HG03280 (cell line): Measurements from ENCODE around the gene DNAI1.

ENCODE experiments used
- ATAC-seq: cut with Tn5 transposase; IDR thresholded peaks from one replicate; pipeline ENCODE4 v1.9.1; 2021; ENCODE audit warnings: mild to moderate bottlenecking, moderate library complexity; ENCODE audit not compliant: unreplicated experiment

DNAI1 gene

DNA sequence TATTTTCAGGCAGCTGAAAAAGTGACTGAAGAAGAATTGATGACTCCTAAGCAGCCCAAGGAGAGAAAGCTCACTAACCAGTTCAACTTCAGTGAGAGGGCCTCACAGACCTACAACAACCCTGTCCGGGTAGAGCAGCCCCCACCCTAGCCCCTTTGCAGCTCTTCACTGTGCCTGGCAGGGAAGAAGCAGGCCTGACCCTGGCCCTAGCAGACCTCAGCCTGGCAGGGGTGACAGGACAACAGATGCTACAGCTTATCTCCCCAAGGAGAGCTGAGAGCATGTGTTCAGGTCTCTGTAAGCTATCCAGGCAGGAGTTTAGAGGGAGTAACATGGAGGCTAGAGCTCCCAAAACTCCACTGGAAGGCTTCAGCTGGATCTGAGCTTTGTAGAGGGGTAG, 31.8 kb downstream of the DNAI1 start:
- ATAC-seq, result no peak

DNA sequence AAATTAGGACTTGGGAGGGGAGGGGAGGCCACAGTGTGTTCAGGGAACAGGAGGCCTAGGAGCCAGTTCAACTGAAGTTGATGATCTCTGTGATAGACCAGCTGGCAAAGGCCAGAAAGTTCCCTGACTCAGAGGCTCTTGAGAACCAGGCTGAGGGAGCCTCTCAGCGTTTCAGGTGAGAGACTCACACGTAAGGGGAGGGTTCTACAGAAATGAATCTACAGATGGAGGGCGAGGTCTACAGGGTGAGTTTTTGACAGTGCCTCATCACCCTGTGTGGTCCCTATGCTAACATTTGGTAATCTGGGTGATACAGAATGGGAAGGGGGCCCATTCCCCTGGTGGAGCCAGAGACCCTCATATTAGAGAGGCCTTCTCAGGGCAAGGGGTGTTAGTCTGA, 32.2 kb downstream of the DNAI1 start:
- no peak for ATAC-seq

DNA sequence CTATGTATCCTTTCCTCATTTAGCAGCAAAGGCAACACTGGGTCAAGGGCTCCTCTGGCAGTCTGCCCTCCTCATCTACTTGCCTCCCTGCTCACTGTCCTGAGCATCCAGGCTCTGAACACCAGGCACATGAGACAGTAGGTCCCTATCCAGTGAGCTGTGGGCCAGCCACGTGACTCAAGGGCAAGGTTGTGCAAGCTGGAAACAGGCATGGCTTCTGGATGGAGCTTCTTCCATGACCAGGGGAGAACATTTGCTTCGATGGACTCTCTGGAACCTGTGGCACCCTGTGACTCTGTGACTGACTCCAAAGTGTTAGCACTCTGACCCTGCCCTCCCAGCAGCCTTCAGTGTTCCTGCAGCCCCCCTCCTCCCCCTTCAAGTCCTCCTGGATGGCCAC, 33.0 kb downstream of the DNAI1 start:
- ATAC-seq, result no peak

DNA sequence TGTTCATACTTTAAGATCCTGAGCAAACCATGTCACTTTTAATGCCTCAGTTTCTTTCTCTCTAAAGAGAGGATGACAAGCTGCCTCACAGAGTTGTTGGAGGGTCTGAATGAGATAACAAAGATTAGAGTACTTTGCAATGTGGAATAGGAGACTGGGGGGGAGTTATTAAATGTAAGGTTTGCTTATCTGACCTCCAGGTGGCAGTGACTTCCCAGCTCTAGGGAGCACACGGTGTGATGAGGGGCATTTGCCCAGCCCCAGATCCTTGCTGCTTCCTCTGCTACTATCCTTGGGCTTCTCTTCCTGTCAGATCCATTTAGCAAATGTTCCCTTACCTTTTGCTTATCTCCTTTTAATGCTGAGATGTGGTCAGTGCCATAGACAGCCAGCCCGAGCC, 33.4 kb downstream of the DNAI1 start:
- ATAC-seq, result no peak

DNA sequence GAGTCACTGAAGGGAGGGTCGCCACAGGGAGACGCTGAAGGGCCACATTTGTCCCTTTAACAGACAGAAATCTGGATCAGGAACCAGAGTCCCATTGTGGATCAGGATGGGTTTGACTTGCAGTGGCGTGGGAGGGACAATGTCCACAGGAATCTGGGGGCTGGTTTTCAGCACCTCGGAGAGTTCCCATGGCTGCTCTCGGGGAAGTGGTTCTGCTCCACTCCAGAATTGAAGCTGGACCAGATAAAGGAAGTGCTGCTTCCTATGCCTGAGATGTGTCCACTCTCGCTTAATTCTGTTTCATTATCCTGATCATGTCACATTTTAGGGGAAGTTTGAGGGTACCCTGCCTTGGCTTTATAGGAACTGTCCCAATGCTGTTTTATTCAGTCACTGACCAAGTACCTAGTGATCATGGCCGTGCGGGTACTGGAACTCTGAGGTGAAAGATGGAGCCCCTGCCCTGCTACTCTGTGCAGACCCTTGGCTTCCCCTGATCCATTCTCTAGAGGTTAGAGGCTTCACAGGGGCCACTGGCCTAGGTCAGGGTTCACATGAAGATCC, 35.4 kb downstream of the DNAI1 start:
- no peak for ATAC-seq

DNA sequence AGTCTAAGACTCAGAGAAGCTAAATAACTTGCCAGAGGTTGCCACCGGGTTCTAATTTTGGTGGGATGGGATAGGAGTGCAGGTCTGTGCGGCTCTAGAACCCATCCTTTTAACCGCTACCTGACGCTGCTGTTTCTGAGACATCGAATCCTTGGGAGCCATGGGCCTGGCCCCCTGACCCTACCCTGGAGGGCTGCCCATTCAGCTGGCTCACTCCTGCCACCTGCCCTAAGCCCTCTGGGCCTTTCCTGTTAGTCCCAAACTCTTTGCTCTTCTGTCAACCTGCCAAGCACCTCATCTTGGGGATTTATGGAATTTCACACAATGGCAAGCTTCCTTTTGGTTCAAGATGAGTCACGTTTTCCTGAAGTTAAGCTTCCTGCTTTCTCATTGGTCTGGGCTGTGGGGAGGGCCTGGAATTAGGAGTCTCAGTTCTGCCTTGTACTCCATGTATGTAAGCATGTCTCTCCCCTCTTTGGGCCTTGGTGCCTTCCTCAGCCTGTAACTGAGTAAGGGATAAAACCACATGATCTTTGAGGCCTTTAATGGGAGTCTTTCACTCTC, 37.6 kb downstream of the DNAI1 start:
- ATAC-seq, result no peak

DNA sequence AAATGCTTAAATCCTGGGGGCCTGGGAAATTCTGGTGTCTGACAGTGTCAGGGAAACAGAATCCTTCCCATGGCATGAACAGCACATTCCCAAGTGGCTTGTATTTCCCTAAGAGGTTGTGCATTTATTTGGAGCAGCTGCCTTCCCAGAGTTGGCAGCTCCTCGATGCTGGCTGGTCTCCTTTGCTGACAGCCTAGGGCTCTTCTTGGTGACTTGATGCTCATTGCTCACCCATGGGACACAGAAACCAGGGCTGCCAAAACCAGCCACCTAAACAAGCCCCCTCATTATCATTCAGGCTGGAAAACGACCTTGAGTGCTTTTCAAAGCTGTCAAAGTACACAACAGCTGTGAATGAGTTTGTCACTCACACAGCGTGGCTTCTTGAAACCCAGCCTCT, 39.9 kb downstream of the DNAI1 start:
- no peak for ATAC-seq

DNA sequence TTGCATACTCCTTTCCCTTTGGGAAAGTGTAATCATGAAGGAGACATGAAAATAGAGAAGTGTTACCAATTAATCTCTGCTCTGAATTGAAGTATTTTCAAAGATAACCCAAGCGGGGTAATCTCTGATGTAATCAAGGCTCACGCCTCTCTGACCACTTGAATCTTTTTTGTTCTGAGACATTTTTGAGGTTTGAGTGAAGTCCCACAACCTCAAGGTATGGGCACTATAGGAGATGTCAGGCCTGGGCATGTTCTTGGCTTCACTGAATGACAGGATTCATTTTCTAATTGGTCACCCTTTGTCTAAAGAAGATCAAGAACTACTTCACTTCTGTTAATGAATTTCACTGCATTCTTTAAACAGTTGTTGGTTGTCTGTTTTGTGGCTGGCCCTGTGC, 40.5 kb downstream of the DNAI1 start:
- no peak for ATAC-seq

DNA sequence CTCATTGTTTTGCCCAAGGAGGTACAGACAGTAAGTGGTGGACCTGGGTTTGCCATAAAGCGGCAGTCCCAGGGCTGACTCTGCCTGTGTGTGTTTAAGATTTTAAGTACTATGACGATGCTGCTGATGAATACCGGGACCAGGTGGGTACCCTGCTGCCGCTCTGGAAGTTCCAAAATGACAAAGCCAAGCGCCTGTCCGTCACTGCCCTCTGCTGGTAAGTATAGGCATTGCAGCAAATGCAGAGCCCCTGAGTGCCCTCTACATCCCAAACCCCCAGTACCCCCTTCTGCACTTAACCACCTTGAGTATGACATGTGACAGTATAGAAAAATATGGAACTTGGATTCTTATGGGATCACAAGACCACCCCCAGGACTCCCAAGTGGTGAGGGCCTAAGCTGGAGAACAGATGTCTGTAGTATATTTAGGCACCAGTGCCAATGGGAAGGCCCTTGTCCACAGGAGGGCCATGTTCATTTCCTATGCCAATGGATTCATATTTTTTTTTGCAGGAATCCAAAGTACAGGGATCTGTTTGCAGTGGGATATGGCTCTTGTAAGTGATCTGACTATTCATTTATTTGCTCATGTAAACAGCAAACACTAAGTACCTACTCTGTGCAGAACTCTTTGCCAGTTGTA, 42.1 kb downstream of the DNAI1 start:
- ATAC-seq, result no peak

DNA sequence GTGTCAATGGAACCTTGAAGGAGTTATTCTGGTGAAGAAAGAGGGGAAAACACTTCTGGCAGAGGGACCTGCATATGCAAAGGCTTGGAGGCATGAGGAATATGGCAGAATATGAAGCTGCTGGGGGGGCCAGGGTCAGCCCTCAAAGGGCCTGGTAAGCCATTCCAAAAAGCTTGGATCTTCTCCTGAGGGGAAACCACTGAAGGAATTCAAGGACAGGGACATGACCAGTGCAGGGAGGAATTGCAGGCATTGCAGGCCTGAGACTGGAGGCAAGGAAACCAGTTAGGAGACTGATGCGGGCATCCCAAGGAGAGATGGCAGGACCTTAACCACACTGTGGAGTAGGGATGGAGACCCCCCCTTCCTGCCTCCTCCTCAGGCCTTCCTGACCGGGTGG, 42.8 kb downstream of the DNAI1 start:
- ATAC-seq, result no peak

DNA sequence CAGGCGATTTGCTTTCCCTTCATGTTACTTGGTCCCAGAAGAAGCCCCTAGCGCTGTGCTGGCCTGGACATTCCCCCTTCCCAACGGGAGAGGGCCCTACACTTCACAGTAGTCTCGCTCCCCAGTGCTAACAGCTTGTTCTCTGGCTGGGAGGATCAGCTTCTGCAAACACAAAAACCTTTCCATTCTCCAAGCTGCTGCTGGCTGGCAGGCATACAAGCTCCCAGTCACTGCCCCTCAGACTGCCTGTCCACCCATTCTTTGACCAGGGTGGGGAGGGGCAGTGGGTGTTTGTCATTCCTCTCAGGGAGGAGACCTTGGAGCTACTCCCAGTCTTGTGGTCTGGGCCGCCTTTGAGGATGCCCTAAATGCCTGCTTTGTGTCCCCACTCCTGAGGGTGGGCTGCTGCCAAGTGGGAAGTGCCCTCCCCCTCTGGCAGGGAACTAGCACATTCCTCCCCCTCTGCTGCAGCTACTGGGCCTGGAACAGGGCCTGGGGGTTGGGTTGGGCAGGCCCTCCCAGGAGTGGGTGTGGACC, 43.4 kb downstream of the DNAI1 start:
- ATAC-seq, result no peak

DNA sequence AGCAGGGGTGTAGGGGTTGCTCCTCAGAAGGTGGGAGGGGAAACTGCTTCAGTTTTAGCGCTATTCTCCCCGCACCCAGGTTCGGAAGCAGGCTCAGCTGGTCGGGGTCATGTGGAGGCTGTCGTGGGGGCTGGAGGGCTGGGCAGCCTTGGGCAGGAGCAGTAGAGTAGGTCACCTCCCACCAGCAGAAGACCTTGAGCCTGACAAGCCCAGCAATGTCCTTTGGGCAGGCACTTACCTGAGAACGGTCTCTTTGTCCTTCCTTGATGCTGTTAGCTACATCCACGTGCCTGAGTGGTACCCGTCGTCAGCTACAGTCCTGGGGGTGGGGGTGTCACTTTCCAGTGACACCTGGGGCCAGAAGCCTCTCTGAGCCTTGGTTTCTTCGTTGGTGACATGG, 43.9 kb downstream of the DNAI1 start:
- no peak for ATAC-seq

DNA sequence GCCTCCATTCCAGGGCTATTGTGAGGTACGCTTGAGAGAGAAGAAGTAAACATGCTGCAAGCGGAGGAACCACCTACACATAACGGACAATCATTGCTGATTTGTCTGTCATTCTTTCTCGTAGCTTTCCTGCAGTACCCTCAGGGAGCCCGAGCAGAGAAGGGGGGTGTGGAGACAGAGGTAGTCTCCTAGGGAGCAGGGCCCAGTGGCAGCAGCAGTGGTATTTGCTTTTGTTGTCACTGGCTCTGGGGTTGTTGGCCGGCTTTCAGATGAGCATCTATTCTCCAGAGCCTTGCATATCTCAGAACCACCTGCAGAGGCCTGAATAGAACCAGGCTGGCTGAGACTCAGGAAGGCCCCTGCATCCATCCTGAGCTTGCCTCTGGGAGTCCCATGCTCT, 44.3 kb downstream of the DNAI1 start:
- no peak for ATAC-seq

DNA sequence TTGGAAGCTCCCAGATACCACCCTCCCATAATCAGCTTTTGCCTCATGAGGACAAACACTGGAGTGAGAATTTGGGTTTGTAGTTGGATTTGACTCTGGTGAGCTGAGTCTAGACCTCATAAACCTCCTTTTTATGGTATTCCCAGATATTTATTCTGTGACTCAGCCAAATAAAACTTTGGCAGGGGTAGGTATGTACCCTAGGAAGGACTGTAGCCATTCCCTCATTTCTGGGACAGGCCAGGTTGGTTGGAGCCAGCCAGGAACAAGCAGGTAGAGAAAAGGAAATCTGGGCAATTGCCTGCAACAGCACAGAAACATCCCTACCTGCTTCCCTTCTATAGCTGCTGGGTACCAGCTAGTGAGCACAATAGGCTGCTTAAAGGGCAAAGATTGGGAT, 44.8 kb downstream of the DNAI1 start:
- ATAC-seq, result no peak

DNA sequence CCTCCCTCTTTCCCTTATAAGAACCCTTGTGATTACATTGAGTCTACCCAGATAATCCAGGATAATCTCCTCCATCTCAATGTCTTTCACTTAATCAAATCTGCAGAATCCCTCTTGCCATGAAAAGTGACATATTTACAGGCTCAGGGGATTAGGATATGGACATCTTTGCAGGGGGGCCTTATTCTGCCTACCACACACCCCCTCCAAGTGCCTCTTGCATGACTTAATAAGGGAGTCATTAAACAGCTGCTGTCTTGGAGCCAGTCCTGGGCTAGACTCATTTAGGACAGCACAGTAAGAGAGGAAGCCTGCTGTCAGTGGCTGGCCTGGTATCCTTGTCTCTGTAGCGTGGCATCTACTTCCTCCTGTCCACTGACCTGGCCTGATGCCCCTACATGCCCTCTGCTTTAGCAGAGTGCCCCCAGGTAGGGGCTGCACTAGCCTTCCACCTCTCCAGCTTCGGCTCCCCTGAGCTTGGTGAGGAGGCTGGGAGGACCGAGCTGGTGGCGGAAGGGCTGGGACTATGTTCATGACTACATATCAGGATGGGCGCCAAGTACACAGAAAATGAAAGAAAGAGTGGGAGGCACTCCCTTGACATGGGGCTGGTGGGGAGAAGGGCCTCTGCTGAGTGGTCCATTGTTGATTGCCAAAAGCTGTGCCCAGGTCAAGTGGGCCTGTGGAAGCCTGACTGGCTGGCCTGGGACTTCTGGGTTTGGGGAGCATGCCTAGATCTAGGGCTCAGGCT, 46.9 kb downstream of the DNAI1 start:
- no peak for ATAC-seq

DNA sequence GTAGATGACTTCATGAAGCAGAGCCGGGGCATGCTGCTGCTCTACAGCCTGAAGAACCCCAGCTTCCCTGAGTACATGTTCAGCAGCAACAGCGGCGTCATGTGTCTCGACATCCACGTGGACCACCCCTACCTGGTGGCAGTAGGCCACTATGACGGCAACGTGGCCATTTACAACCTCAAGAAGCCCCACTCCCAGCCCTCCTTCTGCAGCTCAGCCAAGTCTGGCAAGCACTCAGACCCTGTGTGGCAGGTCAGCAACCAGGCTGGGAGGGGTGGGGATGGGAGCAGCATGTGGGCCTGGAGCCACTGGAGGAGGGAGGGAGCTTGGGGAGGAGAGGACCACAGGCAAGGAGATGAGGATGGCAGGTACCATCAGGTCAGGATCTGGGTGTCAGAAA, 48.0 kb downstream of the DNAI1 start:
- ATAC-seq, result no peak

DNA sequence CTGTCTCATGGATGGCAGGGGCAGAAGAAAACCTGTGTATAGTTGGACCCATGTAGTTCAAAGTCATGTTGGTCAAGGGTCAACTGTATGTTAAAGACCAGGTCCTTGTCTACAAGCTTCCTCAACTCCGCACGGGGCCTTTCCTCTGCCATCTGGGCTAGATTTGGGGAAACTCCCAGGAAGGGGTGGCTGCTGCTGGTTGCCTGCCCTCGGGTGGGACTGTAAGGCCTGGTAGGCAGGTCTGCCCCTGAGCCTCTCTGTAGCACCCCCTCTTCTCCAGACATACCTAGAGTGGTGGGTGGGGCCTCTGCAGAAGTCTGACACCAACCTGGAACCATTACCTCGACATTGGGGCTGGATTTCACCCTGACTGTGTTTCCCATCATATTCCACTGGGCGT, 49.0 kb downstream of the DNAI1 start:
- ATAC-seq, result no peak

DNA sequence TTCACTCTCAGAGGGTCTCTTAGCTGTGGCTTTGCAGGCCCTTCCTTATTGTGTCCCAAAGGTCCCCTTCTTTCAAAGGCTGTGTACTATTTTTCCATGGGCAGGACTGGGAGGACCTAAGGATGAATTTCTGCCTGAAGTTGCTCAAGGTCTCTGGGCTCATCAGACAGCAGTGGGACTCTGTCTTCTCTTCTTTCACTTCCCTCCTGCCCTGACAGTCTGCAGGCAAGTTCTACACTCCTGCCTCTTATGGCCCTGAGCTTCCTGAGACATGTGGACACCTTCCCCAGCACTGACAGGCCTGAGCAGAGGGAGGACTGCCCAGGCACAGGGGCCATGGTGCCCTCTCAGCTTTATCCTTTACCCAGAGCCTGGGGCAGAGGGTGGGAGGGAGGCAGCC, 49.4 kb downstream of the DNAI1 start:
- ATAC-seq, result no peak

DNA sequence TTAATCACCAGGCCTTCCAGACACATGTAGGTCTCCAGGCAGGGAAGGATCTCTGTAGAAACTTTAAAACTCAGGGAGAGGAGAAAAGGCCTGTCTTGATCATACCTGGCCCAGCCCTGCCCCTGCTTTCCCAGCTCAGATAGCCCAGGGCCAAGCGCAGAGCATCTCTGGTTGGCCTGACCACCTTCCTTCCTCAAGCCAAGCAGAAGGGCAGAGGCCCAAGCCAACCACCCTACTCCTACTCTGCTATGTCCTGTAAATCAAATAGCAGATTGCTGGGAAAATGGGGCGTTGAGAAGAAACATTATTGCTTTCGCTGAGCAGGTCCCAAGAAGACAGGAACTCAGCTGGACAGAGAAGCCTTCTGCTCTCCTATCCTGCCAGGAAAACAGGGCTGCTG, 49.9 kb downstream of the DNAI1 start:
- ATAC-seq, result no peak

DNA sequence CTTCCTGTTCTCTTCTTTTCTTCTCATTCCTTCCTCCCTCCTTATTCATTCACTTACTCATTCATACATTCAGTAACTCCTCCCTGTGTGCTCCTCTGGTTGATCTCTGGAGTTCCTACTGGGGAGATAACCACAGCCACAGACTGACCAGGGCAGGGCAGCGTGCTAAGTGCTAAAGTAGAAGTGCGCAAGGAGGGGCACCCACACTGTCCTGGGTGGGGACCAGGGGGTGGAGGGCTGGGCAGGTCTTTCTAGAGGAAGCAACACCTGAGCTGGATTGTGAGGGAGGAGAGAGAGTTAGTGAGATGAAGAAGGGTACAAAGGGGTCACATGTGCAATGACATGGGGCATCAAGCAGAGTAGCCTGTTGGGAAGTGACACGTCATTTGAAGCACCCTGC, 50.3 kb downstream of the DNAI1 start:
- ATAC-seq, result no peak

DNA sequence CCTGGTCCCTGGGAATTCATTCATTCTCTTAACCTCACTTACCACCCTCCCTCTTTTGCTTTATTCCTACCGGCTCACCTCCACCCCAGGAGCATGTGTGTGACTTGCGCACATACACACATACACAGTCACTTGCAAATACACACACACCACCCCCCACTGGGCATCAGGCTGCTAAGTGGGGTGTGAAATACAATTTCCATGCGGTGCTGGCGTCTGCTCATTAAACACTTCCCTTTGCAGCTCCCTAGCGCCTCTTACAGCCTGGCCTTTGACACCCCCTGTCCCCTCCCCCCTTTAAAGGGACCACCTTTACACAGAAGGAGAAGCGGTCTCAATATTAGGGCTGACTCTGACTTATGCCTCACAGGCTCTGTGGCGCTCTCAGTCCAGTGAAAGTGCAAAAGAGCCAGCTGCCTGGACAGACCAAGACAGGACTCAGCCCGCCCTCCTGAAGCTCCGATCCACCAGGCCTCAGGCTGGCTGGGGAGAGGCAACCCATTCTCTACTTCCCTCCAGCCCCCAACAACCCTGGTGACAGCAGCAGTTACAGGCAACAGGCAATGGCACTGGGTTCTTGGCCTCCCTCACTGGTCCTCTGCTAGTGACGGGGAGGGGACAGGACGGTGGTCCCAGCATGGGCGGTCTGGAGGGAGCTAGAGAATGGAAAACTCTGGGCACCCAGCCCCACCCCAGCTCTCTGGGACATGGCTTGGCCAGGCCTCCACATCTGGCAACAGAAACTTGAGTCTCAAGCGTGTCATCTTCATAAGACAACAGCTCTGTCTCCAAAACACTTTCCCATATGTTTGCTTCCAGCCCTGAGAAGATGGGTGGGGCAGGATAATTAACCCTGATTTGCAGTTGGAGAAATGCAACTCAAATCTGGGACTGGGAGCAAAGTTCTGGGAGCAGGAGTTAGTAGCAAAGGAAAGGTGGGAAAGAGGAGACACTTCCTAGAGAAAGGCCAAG, 52.2 kb downstream of the DNAI1 start:
- ATAC-seq, result no peak
